Right lobe of liver (tissue), 4 donors: ENCODE results near the gene JAK3.

Source experiments
- CTCF ChIP-seq, 4 donors: fragments of 200-600 bp in 3 of 4; fragments of 450-650 bp in 1 of 4; IDR thresholded peaks; one replicate each; pipeline versions ENCODE4 v1.5.1 to v1.8.0; 2016 to 2022; ENCODE audit warnings: antibody characterized with exemption in 4 of 4, mild to moderate bottlenecking in 2 of 4
- POLR2A ChIP-seq: fragments of 450-650 bp; IDR thresholded peaks from one replicate; pipeline ENCODE4 v1.6.1; 2017; ENCODE audit warnings: antibody characterized with exemption, mild to moderate bottlenecking
- donor health status: DM: no; HTN: no; CAD: no.
- donor health status: DM: no; HTN: no; CAD: no.
- donor health status: DM: no; HTN: yes; CAD: no.

- no peak for TF ChIP-seq CTCF (IDR thresholded peaks at IDR 0.05)
- no peak for TF ChIP-seq POLR2A
These were observed 27.0 kb upstream of the JAK3 start for GRCh38 chr19:17874758-17875135.
